ENCODE results near the gene DNAH14.

The DNAH14 gene

DNA sequence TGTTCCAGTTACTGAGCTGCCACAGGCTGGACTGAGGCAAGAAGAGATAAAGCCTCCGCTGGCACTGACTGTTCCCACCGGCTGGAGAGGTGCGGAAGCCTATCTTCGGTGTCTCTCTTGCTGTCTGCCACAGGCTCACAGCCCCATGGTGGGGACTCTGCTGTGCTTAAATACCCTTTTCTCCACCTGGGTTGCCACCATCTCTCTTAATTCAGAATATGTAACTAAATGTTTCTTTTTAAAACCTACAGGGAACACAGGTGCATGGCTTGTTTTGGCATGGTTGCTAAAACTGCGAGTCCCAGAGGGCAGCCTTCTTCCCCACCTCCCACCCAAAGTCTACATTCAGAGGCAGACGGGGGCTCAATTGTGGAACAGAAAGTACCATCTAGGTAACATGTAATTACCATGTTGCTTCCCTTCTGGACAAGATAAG lies 506.5 kb downstream of the DNAH14 start:
- DNase-seq: no peak

DNA sequence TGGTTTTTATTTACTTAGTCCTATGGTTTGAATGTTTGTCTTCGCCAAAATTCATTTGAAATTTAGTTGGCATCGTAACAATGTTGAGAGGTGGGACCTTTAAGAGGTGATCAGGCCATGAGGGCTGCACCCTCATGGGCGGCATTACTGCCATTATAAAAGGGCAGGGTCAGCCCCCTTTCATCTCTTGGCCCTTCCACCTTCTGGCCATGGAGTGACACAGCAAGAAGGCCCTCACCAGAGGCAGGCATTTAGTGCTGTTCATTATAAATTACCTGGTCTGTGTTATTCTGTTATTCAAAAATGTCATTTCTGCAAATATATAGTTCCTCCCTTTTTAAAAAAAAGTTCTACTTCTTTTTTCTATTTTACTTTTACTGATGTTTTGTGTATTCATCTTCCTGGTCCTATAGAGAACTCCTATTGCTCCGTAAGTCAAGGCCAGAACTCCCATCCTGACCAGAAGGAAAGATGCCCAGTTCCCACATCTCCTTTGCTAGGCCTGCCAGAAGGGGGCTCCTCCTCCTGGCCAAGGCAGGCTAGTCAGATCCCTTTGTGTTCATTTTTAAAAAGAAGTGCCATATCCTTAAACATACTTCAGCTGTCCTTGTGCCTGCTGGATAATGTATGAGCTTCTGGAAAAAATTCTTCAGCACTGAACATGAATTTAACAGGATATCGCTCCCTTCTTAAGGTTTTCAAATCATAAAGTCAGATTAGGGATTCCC lies 508.4 kb downstream of the DNAH14 start:
- DNase-seq: no peak

DNA sequence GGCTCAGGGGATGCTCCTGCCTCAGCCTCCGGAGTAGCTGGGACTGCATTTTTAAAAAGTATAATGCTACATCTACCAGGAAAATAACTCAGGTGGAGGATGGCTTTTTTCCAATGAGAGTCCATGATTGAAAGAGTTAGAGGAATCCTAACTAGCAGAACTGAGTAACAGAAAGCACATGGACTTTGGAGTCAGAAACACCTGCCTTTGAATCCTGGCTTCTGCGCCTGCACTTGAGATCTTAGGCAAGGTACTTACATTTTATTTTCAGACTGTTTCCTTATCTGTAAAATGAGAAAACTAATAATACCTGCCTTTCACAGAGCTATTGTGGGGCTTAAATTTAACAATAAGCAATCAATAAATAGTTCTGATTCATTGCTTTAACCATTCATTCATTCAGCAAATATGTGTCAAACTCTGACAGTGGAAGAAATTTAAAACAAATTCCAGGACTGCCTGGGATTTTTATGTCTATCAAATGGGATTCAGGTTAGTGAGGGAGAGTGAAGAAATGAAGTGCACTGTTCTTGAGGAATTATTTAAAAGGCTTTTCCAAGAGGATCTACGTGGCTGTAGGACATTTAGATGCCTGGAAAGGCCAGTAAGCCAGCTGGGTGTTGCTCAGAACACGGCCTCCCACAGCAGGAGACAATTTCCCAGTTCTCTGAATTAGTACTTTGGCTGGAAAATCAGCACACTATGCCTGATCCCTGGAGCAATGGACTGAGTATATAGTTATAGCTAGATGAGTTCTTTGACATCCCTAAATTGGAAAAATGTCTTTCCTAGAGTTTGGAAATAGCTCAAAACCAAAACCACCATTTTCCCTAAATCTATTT lies 511.1 kb downstream of the DNAH14 start:
- DNase-seq: no peak

DNA sequence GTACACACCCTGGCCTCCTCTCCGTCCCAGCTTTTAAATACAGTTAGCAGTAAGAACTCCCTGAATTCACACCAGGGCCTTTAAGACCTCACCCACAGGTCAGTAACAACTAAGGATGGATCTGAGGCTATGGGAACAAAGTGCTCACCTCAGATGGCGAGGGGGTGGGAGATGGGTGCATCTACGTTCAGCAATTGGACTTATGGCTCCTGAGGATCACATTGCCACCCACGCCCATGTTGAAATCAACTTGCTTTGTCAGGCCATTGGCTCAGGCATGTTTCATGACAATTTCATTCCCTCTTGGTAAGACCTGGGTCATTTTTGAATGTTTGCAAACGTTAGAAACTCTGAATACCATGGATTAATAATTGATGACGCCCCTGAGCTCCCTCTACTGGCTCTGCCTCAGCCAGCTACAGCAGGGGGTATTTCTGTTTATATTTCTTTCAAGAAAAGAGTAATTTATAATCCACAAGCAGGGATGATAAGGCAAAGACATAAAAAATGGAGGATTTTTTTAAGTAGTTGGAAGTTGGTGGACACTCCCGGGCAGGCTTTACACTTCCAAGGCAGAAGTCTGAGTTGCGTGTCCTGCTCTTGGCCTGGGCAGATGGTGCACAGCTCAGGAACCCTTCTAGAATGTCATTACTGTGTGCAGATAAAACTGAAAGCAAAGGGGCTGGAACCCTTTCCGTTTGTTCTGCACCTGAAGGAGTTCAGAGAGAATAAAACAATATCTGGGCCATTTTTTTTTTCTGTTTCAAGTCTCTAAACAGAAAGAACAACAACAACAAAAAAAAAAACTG lies 512.0 kb downstream of the DNAH14 start:
- DNase-seq: no peak

DNA sequence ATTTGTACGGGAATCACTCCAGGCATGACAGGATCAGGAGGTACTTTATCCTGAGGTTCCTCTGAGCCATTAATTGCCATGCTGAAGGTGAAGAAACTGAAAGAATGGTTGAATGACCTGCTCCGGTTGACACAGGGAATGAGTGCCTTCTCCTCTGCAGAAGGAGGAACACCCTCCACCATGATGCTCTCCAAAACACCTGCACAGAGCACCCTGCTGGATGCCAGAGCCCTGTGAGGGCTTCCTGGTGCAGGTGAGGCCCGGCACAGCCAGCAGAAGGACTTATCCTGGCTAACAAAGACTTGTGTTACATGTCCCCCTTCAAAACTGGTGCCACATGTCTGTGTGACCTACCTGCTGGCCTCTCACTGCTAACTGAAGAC lies 512.6 kb downstream of the DNAH14 start:
- no peak for DNase-seq

DNA sequence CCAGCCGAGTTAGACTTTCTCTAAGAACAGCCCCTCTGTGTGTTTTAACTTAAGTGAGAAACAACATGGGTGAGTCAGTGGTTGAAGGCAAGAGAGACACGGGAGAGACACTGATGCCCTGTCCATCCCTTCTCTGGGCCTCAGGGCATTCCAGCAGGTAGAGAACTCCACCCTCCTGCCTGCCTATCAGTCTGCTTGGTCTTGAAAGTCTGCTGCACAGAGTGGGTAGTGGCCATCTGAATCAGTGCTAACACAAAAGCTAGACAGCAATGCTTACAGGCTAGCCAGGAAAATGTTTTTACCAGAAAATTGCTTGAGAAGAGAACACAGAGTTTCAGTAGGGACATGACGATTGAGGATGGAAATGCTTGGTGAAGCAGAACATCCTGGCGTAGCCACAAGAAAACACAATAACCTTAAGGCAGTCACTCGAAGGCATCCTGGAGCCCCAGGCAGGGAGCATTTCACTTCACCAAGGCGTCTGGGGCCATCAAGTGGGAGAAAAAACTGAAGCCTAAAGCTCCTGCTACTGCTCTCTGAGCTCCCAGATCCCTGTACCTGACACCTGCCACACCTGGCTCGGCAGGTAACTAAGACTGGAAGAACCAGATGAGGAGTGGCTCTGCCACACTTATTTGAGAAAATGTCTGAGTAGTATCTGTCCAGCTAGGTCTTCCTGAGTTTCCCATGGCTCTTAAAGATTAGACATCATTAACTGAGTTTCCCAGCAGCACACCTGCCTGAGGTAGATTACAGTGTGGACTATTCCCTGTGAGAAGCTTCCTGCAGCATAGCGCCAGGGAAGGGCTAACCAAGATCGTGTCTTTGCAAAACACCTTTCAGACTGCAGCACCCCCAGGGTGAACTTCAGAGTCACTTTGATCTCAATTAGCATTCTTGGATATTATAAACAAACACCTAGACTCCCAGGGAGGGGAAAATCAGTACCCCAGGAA lies 516.4 kb downstream of the DNAH14 start:
- DNase-seq: no peak

DNA sequence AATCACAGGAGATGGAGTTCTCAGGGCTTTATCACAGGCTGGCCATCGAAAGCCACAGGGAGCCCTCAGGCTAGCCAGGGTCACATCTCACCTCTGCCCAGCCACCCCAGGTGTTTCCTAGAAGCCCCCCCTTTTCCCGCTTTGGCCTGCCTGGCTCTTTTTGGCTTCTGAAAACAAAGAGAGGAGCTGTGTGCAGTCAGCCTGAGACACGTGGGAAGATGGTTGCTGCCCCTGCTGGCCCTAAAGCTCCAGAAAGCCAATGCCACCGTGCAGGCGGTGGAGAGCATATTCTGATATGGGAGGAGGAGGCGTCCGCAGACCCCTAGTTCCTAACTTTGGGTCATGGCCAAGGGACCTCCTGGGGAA lies 517.1 kb downstream of the DNAH14 start:
- DNase-seq: no peak

DNA sequence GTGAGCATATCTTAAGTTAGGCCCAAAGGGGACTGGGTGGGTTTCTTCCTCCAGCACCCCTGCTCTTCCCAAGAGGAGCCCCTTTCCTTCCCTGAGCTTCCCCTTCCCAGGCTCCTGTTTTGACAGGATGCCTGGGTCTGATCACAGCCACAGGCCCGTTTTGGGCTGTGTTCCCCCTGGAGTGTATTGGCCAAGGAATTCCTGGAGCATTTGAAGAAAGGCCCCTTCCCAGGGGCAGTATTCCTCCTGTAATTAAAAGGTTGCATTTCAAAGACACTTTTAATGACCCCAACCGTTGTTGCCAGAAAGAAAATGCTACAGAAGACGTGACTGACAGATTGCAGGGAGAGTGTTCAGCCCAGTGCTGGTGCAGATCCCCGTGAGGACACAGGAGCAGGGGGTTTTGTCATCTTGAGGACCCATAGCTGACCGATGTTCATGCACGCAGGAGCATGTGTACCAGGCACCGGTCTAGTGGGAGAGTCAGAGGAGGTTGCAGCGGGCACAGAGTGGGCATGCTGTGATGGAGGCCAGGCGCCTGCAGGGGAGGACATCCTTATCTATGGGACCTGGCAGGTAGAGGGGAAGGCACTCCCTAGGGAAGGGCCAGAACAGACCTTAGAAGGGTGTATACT lies 517.6 kb downstream of the DNAH14 start:
- DNase-seq: no peak

DNA sequence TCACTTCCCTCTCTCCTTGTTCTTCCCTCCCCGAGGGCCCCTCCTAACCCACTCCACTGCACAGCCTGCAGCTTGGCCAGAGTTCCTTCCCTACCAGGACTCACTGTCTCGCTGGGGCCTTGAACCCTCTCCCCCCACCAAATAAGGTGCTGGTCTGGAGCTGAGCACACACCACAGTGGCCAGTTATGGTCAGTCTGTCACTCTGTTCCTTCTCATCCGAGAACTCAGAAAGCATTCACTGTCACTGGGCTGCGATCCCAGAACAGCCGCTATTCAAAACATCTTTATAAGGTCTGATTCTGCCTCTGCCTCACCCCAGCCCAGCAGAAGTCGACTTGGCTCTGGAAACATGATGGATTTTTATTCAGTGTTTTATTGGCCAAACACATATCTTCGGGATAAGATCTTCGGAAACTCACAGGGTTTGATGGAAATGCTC lies 518.2 kb downstream of the DNAH14 start:
- DNase-seq: no peak

DNA sequence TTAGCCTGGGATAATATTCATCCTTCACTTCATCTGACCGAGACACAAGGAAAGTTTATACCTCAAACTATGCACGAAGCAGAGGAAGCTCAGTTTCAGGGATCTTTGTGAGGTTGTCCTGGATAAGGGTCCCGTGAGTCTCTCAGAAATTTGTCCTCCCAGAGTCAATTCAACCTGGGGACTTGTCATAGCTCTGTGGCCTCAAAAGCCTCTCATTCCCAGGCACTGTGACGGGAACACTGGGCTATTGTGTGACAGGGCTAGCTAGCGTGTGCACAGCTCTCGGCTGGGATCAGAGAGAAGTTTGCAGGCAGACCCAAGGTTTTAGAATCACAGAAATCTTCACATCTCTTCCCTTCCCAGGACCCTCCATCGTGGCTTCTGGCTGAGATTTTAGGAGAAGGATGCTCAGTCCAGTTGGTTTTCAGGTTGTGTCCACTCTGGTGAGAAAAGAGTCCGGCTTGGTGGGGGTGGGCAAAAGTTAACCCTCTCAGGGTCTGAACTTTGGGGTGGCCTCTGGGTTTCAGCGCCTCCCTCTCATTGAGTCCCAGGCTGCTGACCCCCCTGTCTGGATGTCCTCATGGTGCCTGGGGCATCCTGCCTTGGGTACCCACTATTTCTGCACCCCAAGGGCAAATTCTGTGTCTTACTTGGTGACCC lies 518.8 kb downstream of the DNAH14 start:
- no peak for DNase-seq
